Measurements from ENCODE around the gene LRP1B. TPM values are rescaled to one million over a fixed set of nuclear protein-coding genes. Genes with fewer than 3 reads are reported as not detected.

LRP1B gene
- total RNA-seq, 2 donors from 2014 or later: 0.91 to 1.2 TPM

GRCh38 chr2:141639809-141640208 is 491.0 kb downstream of the LRP1B start:
- Histone ChIP-seq H3K27me3 (replicated peaks; ENCODE audit: insufficient read depth) (no peaks in the 10 kb centered on the region), H3K4me1 (replicated peaks) (no peaks in the 10 kb centered on the region), H3K4me3 (no peak overlapping the region), H3K9me3 (no peaks in the 10 kb centered on the region), H3K27ac (no peak overlapping the region), H3K36me3 (no peaks in the 10 kb centered on the region)
- DNase-seq (ENCODE audit: low spot score): no peak
- TF ChIP-seq POLR2A (IDR thresholded peaks at IDR 0.05) (no peak), CTCF (IDR thresholded peaks at IDR 0.05) (no peak), POLR2AphosphoS5 (IDR thresholded peaks at IDR 0.05) (no peak)
- WGBS: 84% methylated on average over 3 of the region's 3 CpGs
- intact Hi-C loops (cut with DNase I): no loop called here

GRCh38 chr2:141633132-141633531 is 497.7 kb downstream of the LRP1B start:
- no peak overlapping the region for H3K27ac ChIP-seq
- no peaks in the 10 kb centered on the region for H3K36me3 ChIP-seq
- H3K4me1 ChIP-seq (replicated peaks): no peaks in the 10 kb centered on the region
- DNase-seq (ENCODE audit: low spot score): no peak
- no peaks in the 10 kb centered on the region for H3K27me3 ChIP-seq (replicated peaks; ENCODE audit: insufficient read depth)
- no peak overlapping the region for H3K4me3 ChIP-seq
- TF ChIP-seq POLR2A (IDR thresholded peaks at IDR 0.05) (no peak), CTCF (IDR thresholded peaks at IDR 0.05) (no peak), POLR2AphosphoS5 (IDR thresholded peaks at IDR 0.05) (no peak)
- intact Hi-C loops (cut with DNase I): no loop called here
- H3K9me3 ChIP-seq: no peaks in the 10 kb centered on the region

- Histone ChIP-seq H3K36me3 (no peaks in the 10 kb centered on the region), H3K27ac (no peak overlapping the region), H3K27me3 (replicated peaks; ENCODE audit: insufficient read depth) (no peaks in the 10 kb centered on the region), H3K4me3 (no peak overlapping the region), H3K9me3 (no peaks in the 10 kb centered on the region), H3K4me1 (replicated peaks) (no peaks in the 10 kb centered on the region)
- intact Hi-C loops (cut with DNase I): no loop called here
- 76% methylated on average over 3 of the region's 3 CpGs for WGBS
- TF ChIP-seq POLR2A (IDR thresholded peaks at IDR 0.05) (no peak), POLR2AphosphoS5 (IDR thresholded peaks at IDR 0.05) (no peak), CTCF (IDR thresholded peaks at IDR 0.05) (no peak)
- no peak for DNase-seq (ENCODE audit: low spot score)
Observed at GRCh38 chr2:141630407-141630930, 500.3 kb downstream of the LRP1B start.

- DNase-seq (ENCODE audit: low spot score): no peak
- intact Hi-C loops (cut with DNase I): no loop called here
- Histone ChIP-seq H3K36me3 (no peaks in the 10 kb centered on the region), H3K27me3 (replicated peaks; ENCODE audit: insufficient read depth) (no peaks in the 10 kb centered on the region), H3K27ac (no peak overlapping the region), H3K9me3 (no peaks in the 10 kb centered on the region), H3K4me1 (replicated peaks) (no peaks in the 10 kb centered on the region), H3K4me3 (no peak overlapping the region)
- no peak for TF ChIP-seq CTCF (IDR thresholded peaks at IDR 0.05)
- no peak for TF ChIP-seq POLR2A (IDR thresholded peaks at IDR 0.05)
- TF ChIP-seq POLR2AphosphoS5 (IDR thresholded peaks at IDR 0.05): no peak
Observed at GRCh38 chr2:141620372-141620771, 510.4 kb downstream of the LRP1B start.

- Histone ChIP-seq H3K36me3 (no peaks in the 10 kb centered on the region), H3K4me1 (replicated peaks) (no peaks in the 10 kb centered on the region), H3K9me3 (no peaks in the 10 kb centered on the region), H3K4me3 (no peak overlapping the region), H3K27me3 (replicated peaks; ENCODE audit: insufficient read depth) (no peaks in the 10 kb centered on the region), H3K27ac (no peak overlapping the region)
- no peak for DNase-seq (ENCODE audit: low spot score)
- intact Hi-C loops (cut with DNase I): no loop called here
- TF ChIP-seq POLR2AphosphoS5 (IDR thresholded peaks at IDR 0.05) (no peak), POLR2A (IDR thresholded peaks at IDR 0.05) (no peak), CTCF (IDR thresholded peaks at IDR 0.05) (no peak)
- WGBS: 85% methylated on average over 2 of the region's 2 CpGs
Observed at GRCh38 chr2:141618457-141618856, 512.4 kb downstream of the LRP1B start.
